ENCODE data around the gene TFR2.

The TFR2 gene

DNA sequence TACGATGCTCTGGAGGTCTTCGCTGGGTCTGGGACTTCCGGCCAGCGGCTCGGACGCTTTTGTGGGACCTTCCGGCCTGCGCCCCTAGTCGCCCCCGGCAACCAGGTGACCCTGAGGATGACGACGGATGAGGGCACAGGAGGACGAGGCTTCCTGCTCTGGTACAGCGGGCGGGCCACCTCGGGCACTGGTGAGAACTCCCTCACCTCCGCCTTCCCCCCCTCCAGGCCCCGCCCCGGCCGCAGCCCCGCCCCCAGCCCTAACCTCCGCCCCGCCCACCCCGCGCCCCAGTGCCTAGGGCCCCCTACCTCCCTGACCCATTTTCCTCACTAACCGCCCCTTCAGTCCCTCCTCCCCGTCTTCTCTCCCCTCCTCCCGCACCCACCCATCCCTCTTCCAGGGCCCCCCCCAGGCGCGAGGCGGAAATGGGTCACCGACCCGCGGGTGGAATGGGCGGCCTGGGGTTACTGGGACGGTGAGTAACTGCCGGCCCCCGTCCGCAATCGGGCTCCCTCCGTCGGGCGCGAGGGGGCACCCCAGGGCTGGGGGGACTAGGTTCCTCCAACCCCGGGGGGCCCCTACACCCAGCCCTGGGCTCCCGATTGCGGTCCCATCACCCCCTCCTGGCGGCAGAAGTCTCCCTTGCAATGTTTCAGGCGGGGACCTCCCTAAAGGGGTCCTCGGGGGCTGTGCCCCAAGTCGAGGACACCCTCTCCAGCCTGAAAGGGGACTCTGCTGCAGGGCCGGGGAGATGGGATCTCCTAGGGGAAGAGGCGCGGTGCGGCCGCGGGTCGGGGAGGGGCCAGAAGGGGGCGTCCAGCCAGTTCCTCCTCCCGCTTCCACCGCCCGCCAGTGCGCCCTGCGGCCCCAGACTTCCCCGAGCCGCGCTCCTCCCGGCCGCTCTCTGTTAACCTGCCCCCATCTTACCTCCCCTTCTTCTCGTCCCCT lies 37.0 kb downstream of the TFR2 start:
- H3K27ac ChIP-seq: peak overlapping the region; percentile 68
- no peak for TF ChIP-seq ZFX (IDR thresholded peaks at IDR 0.05)
- TF ChIP-seq, protein P1, sequence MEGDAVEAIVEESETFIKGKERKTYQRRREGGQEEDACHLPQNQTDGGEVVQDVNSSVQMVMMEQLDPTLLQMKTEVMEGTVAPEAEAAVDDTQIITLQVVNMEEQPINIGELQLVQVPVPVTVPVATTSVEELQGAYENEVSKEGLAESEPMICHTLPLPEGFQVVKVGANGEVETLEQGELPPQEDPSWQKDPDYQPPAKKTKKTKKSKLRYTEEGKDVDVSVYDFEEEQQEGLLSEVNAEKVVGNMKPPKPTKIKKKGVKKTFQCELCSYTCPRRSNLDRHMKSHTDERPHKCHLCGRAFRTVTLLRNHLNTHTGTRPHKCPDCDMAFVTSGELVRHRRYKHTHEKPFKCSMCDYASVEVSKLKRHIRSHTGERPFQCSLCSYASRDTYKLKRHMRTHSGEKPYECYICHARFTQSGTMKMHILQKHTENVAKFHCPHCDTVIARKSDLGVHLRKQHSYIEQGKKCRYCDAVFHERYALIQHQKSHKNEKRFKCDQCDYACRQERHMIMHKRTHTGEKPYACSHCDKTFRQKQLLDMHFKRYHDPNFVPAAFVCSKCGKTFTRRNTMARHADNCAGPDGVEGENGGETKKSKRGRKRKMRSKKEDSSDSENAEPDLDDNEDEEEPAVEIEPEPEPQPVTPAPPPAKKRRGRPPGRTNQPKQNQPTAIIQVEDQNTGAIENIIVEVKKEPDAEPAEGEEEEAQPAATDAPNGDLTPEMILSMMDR (conservative IDR thresholded peaks at IDR 0.05): peak; percentile 68

DNA sequence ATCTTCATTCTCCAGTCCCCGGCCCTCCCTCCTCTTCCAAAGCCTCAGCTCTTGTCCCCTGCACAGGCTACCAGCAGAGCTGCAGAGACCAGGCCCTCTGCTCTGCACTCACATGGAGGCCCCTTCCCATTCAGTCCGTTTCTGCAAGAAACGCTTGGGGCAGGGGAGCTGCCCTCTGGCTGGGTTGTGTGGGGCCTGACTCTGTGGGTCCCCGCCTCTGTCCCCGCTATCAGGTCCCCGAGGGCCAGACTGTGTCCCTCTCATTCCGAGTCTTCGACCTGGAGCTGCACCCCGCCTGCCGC lies 37.7 kb downstream of the TFR2 start:
- peak overlapping the region; percentile 68; the same call in 1 of the 2 replicates for H3K27ac ChIP-seq
- no peak for TF ChIP-seq ZFX (IDR thresholded peaks at IDR 0.05)
- TF ChIP-seq, protein P1 (conservative IDR thresholded peaks at IDR 0.05): no peak

DNA sequence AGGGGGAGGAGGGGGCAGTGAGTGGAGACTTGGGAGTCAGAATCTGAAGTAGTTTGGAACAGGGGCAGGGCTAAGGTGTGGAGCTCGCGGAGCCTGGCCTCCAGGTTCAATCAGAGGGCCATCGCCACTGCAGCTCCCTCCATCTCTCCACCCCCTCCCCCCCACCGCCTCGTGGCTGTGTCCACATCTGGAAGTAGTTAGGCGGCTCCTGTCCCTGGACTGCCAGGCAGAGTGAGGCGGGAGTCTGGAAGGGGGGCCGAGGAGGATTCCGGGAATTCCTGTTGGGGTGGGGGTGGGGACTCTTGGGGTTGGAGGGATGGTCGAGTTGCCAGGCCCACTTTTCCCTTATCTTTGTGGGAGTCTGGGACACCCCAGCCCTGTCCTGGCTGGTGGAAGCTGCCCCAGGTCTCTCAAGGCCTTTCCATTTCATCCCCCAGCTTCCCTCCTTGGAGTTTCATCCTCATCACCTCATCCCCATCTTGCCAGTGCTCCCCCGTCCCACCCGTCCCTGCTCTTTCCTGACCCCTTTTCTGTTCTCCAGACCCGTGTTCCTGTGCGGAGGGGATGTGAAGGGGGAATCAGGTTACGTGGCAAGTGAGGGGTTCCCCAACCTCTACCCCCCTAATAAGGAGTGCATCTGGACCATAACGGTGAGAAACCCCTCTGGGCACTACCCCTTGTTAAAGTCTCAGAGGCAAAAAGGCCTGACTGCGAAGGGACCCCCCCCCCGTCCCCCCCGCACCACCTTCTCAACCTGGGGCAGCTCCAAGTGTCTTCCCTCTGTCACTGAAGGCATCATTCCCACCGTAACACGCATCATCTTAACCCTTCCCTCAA lies 38.2 kb downstream of the TFR2 start:
- TF ChIP-seq ZFX (IDR thresholded peaks at IDR 0.05): no peak
- TF ChIP-seq, protein P1 (conservative IDR thresholded peaks at IDR 0.05): no peak

DNA sequence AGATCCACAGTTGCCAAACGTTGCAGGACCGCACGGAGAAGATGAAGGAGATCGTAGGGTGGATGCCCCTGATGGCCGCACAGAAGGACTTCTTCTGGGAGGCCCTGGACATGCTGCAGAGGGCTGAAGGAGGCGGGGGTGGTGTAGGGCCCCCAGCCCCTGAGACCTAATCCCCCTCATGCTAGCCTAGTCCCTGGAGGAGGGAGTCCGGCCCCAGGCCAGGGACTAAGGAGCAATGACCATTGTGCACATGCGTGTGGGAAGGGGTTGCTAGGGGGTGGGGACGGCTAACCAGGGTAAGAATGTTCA lies 40.7 kb downstream of the TFR2 start:
- TF ChIP-seq, protein P1 (conservative IDR thresholded peaks at IDR 0.05): no peak
- TF ChIP-seq ZFX (IDR thresholded peaks at IDR 0.05): no peak
- no peak overlapping the region for H3K27ac ChIP-seq

More for the DNA sequence above, 38.2 kb downstream of the TFR2 start:
- H3K27ac ChIP-seq: no peak overlapping the region

DNA sequence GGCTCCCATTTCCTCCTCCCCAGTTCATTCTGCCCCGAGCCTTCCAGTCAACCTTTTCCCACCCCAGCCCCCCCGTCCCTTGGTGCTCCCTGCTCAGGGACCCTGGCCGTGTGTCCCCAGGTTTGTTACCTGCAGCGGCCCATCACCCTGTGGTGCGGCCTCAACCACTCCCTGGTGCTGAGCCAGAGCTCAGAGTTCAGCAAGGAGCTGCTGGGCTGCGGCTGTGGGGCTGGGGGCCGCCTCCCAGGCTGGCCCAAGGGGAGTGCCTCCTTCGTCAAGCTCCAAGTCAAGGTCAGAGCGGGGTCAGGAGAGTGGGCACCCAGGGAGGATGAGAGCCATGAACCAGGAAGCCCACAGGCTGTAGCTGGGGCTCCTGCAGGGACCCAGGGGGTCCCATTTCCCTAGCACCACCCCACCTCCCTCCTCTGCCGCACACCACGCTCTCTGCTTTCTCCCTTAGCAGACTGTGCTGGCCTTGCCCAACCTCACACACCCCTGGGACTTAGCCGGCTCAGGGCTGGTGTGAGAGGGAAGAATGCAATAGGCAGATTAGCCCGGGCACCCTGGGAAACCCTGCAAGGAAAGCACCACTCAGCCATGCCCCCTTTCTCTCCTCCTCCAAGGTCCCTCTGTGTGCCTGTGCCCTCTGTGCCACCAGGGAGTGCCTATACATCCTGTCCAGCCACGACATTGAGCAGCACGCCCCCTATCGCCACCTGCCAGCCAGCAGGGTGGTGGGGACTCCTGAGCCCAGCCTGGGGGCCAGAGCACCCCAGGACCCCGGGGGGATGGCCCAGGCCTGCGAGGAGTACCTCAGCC lies 41.2 kb downstream of the TFR2 start:
- TF ChIP-seq, protein P1 (conservative IDR thresholded peaks at IDR 0.05): no peak
- no peak for TF ChIP-seq ZFX (IDR thresholded peaks at IDR 0.05)
- H3K27ac ChIP-seq: no peak overlapping the region

DNA sequence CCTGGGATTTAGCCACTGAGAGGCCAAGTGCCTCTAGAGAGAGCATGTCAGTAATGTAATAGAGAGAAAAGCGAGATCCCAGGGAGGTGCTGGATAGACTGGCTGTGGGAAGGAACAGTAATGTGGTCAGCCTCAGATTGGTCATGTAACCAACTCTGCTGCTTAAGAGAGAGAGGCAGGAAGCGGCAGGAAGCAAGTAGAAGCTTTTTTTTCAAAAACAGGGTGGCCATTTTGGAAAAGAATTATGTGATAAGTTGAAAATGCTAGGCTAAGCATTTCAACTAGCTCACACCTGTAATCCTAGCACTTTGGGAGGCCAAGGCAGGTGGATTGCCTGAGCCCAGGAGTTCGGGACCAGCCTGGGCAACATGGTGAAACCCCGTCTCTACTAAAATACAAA lies 42.9 kb downstream of the TFR2 start:
- no peak overlapping the region for H3K27ac ChIP-seq
- no peak for TF ChIP-seq ZFX (IDR thresholded peaks at IDR 0.05)
- TF ChIP-seq, protein P1 (conservative IDR thresholded peaks at IDR 0.05): no peak

Data from C4-2B (cell line).